Keratinocyte (primary cell): Measurements from ENCODE around the gene OCIAD2. TPM values are rescaled to one million over a fixed set of nuclear protein-coding genes. Genes with fewer than 3 reads are reported as not detected.

ENCODE experiments used
- DNase-seq: peaks from one replicate; pipeline ENCODE4 v3.0.0-alpha.2; 2011; ENCODE audit warnings: low read depth, missing footprints, low spot score
- FAIRE-seq: peaks from 2 replicates; lab custom pipeline; 2011; peaks lifted over from hg19 to GRCh38; lab: Jason Lieb, UNC
- H2AFZ ChIP-seq: 2 replicates; pipeline ENCODE4 v1.6.0; 2012; ENCODE audit warnings: low read length, control low read depth, inconsistent platforms; ENCODE audit not compliant: control insufficient read depth
- H3K27ac ChIP-seq: 2 replicates; pipeline ENCODE4 v1.5.1; 2011; ENCODE audit warnings: low read length; ENCODE audit not compliant: control insufficient read depth, insufficient read depth
- H3K27me3 ChIP-seq: 3 replicates; pipeline ENCODE4 v1.6.0; 2011; ENCODE audit warnings: low read length; ENCODE audit not compliant: control insufficient read depth, insufficient read depth; ENCODE audit errors: extremely low read depth
- H3K36me3 ChIP-seq, 2 experiments: 2 replicates in 1 of 2; 3 replicates in 1 of 2; pipeline ENCODE4 v1.5.1; 2011; ENCODE audit warnings: low read length in 2 of 2, mild to moderate bottlenecking in 1 of 2; ENCODE audit not compliant: control insufficient read depth in 2 of 2, insufficient read depth in 2 of 2; ENCODE audit errors: extremely low read depth in 1 of 2
- H3K4me1 ChIP-seq: 3 replicates; pipeline ENCODE4 v1.5.1; 2011; ENCODE audit warnings: low read length; ENCODE audit not compliant: control insufficient read depth, insufficient read depth; ENCODE audit errors: extremely low read depth
- H3K4me2 ChIP-seq: 3 replicates; pipeline ENCODE4 v1.6.0; 2011; ENCODE audit warnings: low read depth, low read length; ENCODE audit not compliant: control insufficient read depth, insufficient read depth; ENCODE audit errors: extremely low read depth
- H3K4me3 ChIP-seq, 3 experiments: fragments of 200-600 bp in 1 of 3; sonication (generic) in 1 of 3; 2 replicates in 2 of 3; 3 replicates in 1 of 3; pipeline ENCODE4 v1.5.1; 2011 to 2016; ENCODE audit warnings: low read length in 3 of 3, mild to moderate bottlenecking in 3 of 3, control low read depth in 2 of 3, inconsistent platforms in 1 of 3, low read depth in 1 of 3, mixed read lengths in 1 of 3, mixed run types in 1 of 3, moderate library complexity in 1 of 3; ENCODE audit not compliant: control insufficient read depth in 2 of 3, insufficient read depth in 2 of 3; ENCODE audit errors: extremely low read depth in 1 of 3
- H3K79me2 ChIP-seq: 2 replicates; pipeline ENCODE4 v1.6.0; 2012; ENCODE audit warnings: low read length; ENCODE audit not compliant: control insufficient read depth, insufficient read depth
- H3K9ac ChIP-seq: 3 replicates; pipeline ENCODE4 v1.6.0; 2011; ENCODE audit warnings: low read length; ENCODE audit not compliant: control insufficient read depth, insufficient read depth; ENCODE audit errors: extremely low read depth
- H3K9me1 ChIP-seq: 3 replicates; pipeline ENCODE4 v1.6.0; 2011; ENCODE audit warnings: low read length; ENCODE audit not compliant: control insufficient read depth, insufficient read depth; ENCODE audit errors: extremely low read depth
- H3K9me3 ChIP-seq: 2 replicates; pipeline ENCODE4 v1.5.1; 2012; ENCODE audit warnings: low read depth, low read length; ENCODE audit not compliant: control insufficient read depth
- H4K20me1 ChIP-seq: 3 replicates; pipeline ENCODE4 v1.6.0; 2011; ENCODE audit warnings: low read length; ENCODE audit not compliant: control insufficient read depth, insufficient read depth; ENCODE audit errors: extremely low read depth
- EZH2 ChIP-seq: IDR thresholded peaks from one replicate; pipeline ENCODE4 v1.6.1; 2012; ENCODE audit warnings: inconsistent platforms, mild to moderate bottlenecking, low read length, moderate library complexity
- dilution Hi-C: fragments of 300-500 bp; cut with MboI; formaldehyde crosslinking; loops from one replicate; pipeline ENCODE4 v1.7.0; 2020; ENCODE audit warnings: low sequenced_read_pairs; ENCODE audit not compliant: extremely low pct_ligation_motif_present
- polyA plus RNA-seq, 5 experiments: library from polyadenylated mRNA; depleted of rRNA in 3 of 5; stranded (reverse) in 3 of 5; stranded (forward) in 1 of 5; unstranded in 1 of 5; fragments of >200 nt; gene quantifications; 1 replicate in 1 of 5; 2 replicates in 3 of 5; 3 replicates in 1 of 5; pipeline versions ENCODE4 v1.2.1 to v1.2.3, GENCODE V29; 2011 to 2012; ENCODE audit warnings: missing spikeins in 2 of 5, low read depth in 1 of 5, low replicate concordance in 1 of 5
- TF ChIP-seq, protein P1 (sequence below), 3 experiments: IDR thresholded peaks in 1 of 3; conservative IDR thresholded peaks in 1 of 3; optimal IDR thresholded peaks in 1 of 3; 2 replicates in 2 of 3; 3 replicates in 1 of 3; pipeline versions ENCODE3 to v1.5.1; 2011; ENCODE audit warnings: low read length in 3 of 3, mild to moderate bottlenecking in 3 of 3, moderate library complexity in 2 of 3, control low read depth in 1 of 3, inconsistent platforms in 1 of 3; ENCODE audit not compliant: insufficient read depth in 2 of 3; ENCODE audit errors: extremely low read depth in 1 of 3

Gene OCIAD2
- polyA plus RNA-seq, 1 donor (not counting 4 experiments of a cell fraction or from before 2014, with no cell fraction given): 407 TPM

- peak; percentile 83 for FAIRE-seq
- TF ChIP-seq, protein P1, sequence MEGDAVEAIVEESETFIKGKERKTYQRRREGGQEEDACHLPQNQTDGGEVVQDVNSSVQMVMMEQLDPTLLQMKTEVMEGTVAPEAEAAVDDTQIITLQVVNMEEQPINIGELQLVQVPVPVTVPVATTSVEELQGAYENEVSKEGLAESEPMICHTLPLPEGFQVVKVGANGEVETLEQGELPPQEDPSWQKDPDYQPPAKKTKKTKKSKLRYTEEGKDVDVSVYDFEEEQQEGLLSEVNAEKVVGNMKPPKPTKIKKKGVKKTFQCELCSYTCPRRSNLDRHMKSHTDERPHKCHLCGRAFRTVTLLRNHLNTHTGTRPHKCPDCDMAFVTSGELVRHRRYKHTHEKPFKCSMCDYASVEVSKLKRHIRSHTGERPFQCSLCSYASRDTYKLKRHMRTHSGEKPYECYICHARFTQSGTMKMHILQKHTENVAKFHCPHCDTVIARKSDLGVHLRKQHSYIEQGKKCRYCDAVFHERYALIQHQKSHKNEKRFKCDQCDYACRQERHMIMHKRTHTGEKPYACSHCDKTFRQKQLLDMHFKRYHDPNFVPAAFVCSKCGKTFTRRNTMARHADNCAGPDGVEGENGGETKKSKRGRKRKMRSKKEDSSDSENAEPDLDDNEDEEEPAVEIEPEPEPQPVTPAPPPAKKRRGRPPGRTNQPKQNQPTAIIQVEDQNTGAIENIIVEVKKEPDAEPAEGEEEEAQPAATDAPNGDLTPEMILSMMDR (optimal IDR thresholded peaks at IDR 0.05 in 1 of 3, IDR thresholded peaks at IDR 0.05 in 1 of 3, conservative IDR thresholded peaks at IDR 0.05 in 1 of 3; ENCODE audit: extremely low read depth in 1 of 3, insufficient read depth in 2 of 3, low read length in 3 of 3): peak; percentile 57 to 72 (median 68)
- no peak for TF ChIP-seq EZH2
- Histone ChIP-seq H3K27ac (no peak overlapping the region), H3K9me3 (no peaks in the 10 kb centered on the region), H3K4me3 (no peak overlapping the region), H3K9me1 (no peaks in the 10 kb centered on the region), H4K20me1 (no peaks in the 10 kb centered on the region), H3K79me2 (no peaks in the 10 kb centered on the region), H3K36me3 (no peaks in the 10 kb centered on the region), H3K9ac (no peak overlapping the region), H2AFZ (no peak overlapping the region), H3K4me2 (no peak overlapping the region), H3K27me3 (no peaks in the 10 kb centered on the region), H3K4me1 (peaks cover 33% of the 10 kb centered on the region)
- dilution Hi-C loops: no loop called here
- DNase-seq: no peak
These were observed 36.8 kb upstream of the OCIAD2 start for GRCh38 chr4:48943387-48943786.

DNA sequence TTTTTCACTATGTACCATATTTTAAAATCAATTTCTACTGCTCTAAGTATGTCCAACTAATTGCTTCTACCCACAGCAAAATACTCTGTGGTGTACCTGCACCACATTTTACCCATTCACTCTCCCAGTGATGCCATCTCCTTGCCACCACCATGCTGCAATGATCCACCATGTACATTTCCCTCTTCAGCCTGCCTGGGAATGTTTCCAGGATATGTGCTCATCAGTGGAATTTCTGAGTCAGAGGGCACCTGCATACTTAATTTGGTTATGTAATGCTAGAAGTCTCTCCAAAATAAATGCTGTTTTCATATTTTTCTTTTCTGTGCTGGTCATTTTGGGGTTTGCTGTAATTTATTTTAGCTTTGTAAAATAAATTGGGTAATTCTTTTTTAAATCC, 33.2 kb upstream of the OCIAD2 start:
- peak overlapping the region; percentile 47 for H3K27ac ChIP-seq
- H3K36me3 ChIP-seq: no peaks in the 10 kb centered on the region
- H3K9me3 ChIP-seq: no peaks in the 10 kb centered on the region
- no peaks in the 10 kb centered on the region for H3K9me1 ChIP-seq
- H4K20me1 ChIP-seq: no peaks in the 10 kb centered on the region
- peak; percentile 92 for DNase-seq
- no peak overlapping the region for H2AFZ ChIP-seq
- H3K27me3 ChIP-seq: no peaks in the 10 kb centered on the region
- TF ChIP-seq EZH2: no peak
- TF ChIP-seq, protein P1 (optimal IDR thresholded peaks at IDR 0.05 in 1 of 3, IDR thresholded peaks at IDR 0.05 in 1 of 3, conservative IDR thresholded peaks at IDR 0.05 in 1 of 3; ENCODE audit: extremely low read depth in 1 of 3, insufficient read depth in 2 of 3, low read length in 3 of 3): peak in 1 of 3 experiments; percentile 6
- peaks cover 24% of the 10 kb centered on the region for H3K4me1 ChIP-seq
- FAIRE-seq: peak; percentile 98
- H3K4me3 ChIP-seq: no peak overlapping the region
- H3K9ac ChIP-seq: no peak overlapping the region
- no peaks in the 10 kb centered on the region for H3K79me2 ChIP-seq
- peak overlapping the region; percentile 22 for H3K4me2 ChIP-seq
- dilution Hi-C loops: no loop called here
